NCI-H146 (cell line): ENCODE data around the gene MPEG1.

ENCODE experiments used
- DNase-seq: peaks from one replicate; lab custom pipeline; 2025; lab: John Stamatoyannopoulos, UW

Gene MPEG1

GRCh38 chr11:59212744-59213631 is at the start of gene MPEG1:
MPEG1 (minus strand) TSS chr11:59212927; CDS start chr11:59212865, 62 bp downstream.
- no peak for DNase-seq

- DNase-seq: peak; percentile 84
Observed at GRCh38 chr11:59262177-59262818, 49.6 kb upstream of the MPEG1 start.

GRCh38 chr11:59261150-59261549 is 48.4 kb upstream of the MPEG1 start:
- peak; percentile 96 for DNase-seq

GRCh38 chr11:59259867-59260475 is 47.2 kb upstream of the MPEG1 start:
- DNase-seq: no peak

GRCh38 chr11:59259047-59259446 is 46.3 kb upstream of the MPEG1 start:
- DNase-seq: no peak

GRCh38 chr11:59255281-59255680 is 42.6 kb upstream of the MPEG1 start:
- DNase-seq: no peak

- DNase-seq: no peak
Observed at GRCh38 chr11:59254286-59254685, 41.6 kb upstream of the MPEG1 start.

- no peak for DNase-seq
Observed at GRCh38 chr11:59253001-59253400, 40.3 kb upstream of the MPEG1 start.

GRCh38 chr11:59249535-59249934 is 36.8 kb upstream of the MPEG1 start:
- no peak for DNase-seq

GRCh38 chr11:59247531-59248227 is 35.0 kb upstream of the MPEG1 start:
- DNase-seq: no peak

- DNase-seq: no peak
Observed at GRCh38 chr11:59243633-59244032, 30.9 kb upstream of the MPEG1 start.

GRCh38 chr11:59240322-59240721 is 27.6 kb upstream of the MPEG1 start:
- no peak for DNase-seq

- no peak for DNase-seq
Observed at GRCh38 chr11:59226396-59226795, 13.7 kb upstream of the MPEG1 start.

GRCh38 chr11:59225017-59225416 is 12.3 kb upstream of the MPEG1 start:
- no peak for DNase-seq

GRCh38 chr11:59224351-59224928 is 11.7 kb upstream of the MPEG1 start:
- DNase-seq: no peak

GRCh38 chr11:59223611-59224010 is 10.9 kb upstream of the MPEG1 start:
- no peak for DNase-seq

GRCh38 chr11:59223177-59223576 is 10.4 kb upstream of the MPEG1 start:
- no peak for DNase-seq

- DNase-seq: no peak
Observed at GRCh38 chr11:59222464-59223060, 9.8 kb upstream of the MPEG1 start.

GRCh38 chr11:59221441-59221840 is 8.7 kb upstream of the MPEG1 start:
- DNase-seq: no peak

- DNase-seq: no peak
Observed at GRCh38 chr11:59219836-59220235, 7.1 kb upstream of the MPEG1 start.

GRCh38 chr11:59218893-59219292 is 6.2 kb upstream of the MPEG1 start:
- DNase-seq: no peak

GRCh38 chr11:59218319-59218718 is 5.6 kb upstream of the MPEG1 start:
- DNase-seq: no peak
